ENCODE results near the gene MBD1. TPM values are rescaled to one million over a fixed set of nuclear protein-coding genes. Genes with fewer than 3 reads are reported as not detected.

The MBD1 gene
- total and polyA plus RNA-seq, 3 experiments from 2014 or later, result 38.7 to 99.2 (median 83.0) TPM

Other genes starting within 250 kb of the MBD1 start
- gene MYO5B, start 86.4 kb downstream of the MBD1 start, total RNA-seq, result under 1 TPM; 0.07 to 0.11 TPM
- gene MYO5B, start 86.4 kb downstream of the MBD1 start, polyA plus RNA-seq, result not detected
- under 1 TPM; 0.49 to 0.53 TPM for gene CFAP53, start 15.0 kb downstream of the MBD1 start, total RNA-seq
- not detected for gene CFAP53, start 15.0 kb downstream of the MBD1 start, polyA plus RNA-seq
- gene CXXC1, start 6.2 kb upstream of the MBD1 start, total RNA-seq, result 100 to 1,000 TPM; 113 to 115 TPM
- 64.6 TPM for gene CXXC1, start 6.2 kb upstream of the MBD1 start, polyA plus RNA-seq
- 10 to 100 TPM; 26.5 to 28.7 TPM for gene SKA1, start 93.5 kb upstream of the MBD1 start, total RNA-seq
- 0.40 TPM for gene SKA1, start 93.5 kb upstream of the MBD1 start, polyA plus RNA-seq